H1 (cell line): ENCODE measurements around the gene MED12L.

Source experiments
- POLR2A ChIP-seq, 2 experiments: IDR thresholded peaks; 1 replicate in 1 of 2; 2 replicates in 1 of 2; pipeline ENCODE4 v1.6.1; 2011; ENCODE audit warnings: low read depth in 2 of 2, low read length in 2 of 2, mild to moderate bottlenecking in 2 of 2; ENCODE audit errors: control extremely low read depth in 1 of 2
- TAF1 ChIP-seq: IDR thresholded peaks from 2 replicates; pipeline ENCODE4 v1.6.1; 2011; ENCODE audit warnings: mild to moderate bottlenecking, low read depth, low read length
- TF ChIP-seq, protein P1 (sequence below), 3 experiments: IDR thresholded peaks; 1 replicate in 2 of 3; 2 replicates in 1 of 3; pipeline versions ENCODE4 v1.5.1 to v1.6.1; 2011; ENCODE audit warnings: low read length in 3 of 3, mild to moderate bottlenecking in 3 of 3, inconsistent platforms in 2 of 3, low read depth in 1 of 3, moderate library complexity in 1 of 3; ENCODE audit not compliant: insufficient read depth in 1 of 3; ENCODE audit errors: control extremely low read depth in 1 of 3

DNA sequence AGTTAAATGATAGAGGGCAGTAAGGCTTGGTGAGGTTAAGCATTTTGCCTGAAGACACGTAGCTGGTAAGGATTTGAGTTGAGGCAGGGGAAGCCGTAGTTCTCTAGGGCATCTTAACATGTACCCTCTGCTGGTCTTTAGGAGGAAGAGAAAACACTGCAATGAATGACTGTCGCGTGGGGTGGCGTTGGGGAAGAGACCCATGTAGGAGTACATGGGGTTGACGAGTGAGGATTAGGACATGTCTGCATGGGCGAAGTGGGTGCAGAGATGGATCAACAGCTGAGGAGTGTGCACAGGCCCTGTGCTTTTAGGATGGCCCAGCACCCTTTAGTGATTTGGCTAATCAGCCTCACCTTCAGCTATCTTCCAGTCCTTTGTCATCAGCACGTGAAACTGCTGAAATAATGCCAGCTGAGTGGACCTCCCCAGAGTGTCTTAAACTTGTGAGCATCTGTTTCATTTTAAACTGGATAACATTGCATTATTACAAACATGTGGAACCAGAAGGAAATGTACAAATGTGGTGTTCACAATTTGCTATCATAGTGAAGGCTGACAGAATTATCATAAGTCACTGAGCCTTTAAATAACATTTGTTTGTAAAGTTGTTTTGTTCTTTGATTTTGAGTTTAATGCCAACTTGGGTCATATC, 177.5 kb downstream of the MED12L start:
- TF ChIP-seq, protein P1, sequence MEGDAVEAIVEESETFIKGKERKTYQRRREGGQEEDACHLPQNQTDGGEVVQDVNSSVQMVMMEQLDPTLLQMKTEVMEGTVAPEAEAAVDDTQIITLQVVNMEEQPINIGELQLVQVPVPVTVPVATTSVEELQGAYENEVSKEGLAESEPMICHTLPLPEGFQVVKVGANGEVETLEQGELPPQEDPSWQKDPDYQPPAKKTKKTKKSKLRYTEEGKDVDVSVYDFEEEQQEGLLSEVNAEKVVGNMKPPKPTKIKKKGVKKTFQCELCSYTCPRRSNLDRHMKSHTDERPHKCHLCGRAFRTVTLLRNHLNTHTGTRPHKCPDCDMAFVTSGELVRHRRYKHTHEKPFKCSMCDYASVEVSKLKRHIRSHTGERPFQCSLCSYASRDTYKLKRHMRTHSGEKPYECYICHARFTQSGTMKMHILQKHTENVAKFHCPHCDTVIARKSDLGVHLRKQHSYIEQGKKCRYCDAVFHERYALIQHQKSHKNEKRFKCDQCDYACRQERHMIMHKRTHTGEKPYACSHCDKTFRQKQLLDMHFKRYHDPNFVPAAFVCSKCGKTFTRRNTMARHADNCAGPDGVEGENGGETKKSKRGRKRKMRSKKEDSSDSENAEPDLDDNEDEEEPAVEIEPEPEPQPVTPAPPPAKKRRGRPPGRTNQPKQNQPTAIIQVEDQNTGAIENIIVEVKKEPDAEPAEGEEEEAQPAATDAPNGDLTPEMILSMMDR (IDR thresholded peaks at IDR 0.05; ENCODE audit: control extremely low read depth in 1 of 3, insufficient read depth in 1 of 3, low read depth in 1 of 3, low read length in 3 of 3) = no peak
- TF ChIP-seq TAF1 = no peak
- TF ChIP-seq POLR2A (IDR thresholded peaks at IDR 0.05; ENCODE audit: control extremely low read depth in 1 of 2, low read depth in 2 of 2, low read length in 2 of 2) = no peak
